Lower lobe of right lung (tissue), 2 donors: ENCODE data around the gene NRIP2. TPM values are rescaled to one million over a fixed set of nuclear protein-coding genes. Genes with fewer than 3 reads are reported as not detected.

Source experiments
- ATAC-seq, 2 donors: fragments of 200-7000 bp; cut with Tn5 transposase; one replicate each; pipeline ENCODE4 v1.9.1; 2020 to 2022; ENCODE audit warnings: mild to moderate bottlenecking in 2 of 2, moderate library complexity in 2 of 2
- DNase-seq: peaks from one replicate; pipeline ENCODE4 v3.0.0-alpha.2; 2020
- H3K27ac ChIP-seq: fragments of 200-600 bp; one replicate; pipeline ENCODE4 v1.8.0; 2022
- H3K27me3 ChIP-seq: fragments of 200-600 bp; one replicate; pipeline ENCODE4 v1.8.0; 2022; ENCODE audit warnings: low read depth
- H3K36me3 ChIP-seq: fragments of 200-600 bp; one replicate; pipeline ENCODE4 v1.8.0; 2022; ENCODE audit warnings: mild to moderate bottlenecking
- H3K4me1 ChIP-seq: fragments of 200-600 bp; one replicate; pipeline ENCODE4 v1.8.0; 2022
- H3K4me3 ChIP-seq: fragments of 200-600 bp; one replicate; pipeline ENCODE4 v1.8.0; 2022; ENCODE audit warnings: mild to moderate bottlenecking
- H3K9me3 ChIP-seq: fragments of 200-600 bp; one replicate; pipeline ENCODE4 v1.8.0; 2022
- CTCF ChIP-seq: fragments of 200-600 bp; IDR thresholded peaks from one replicate; pipeline ENCODE4 v1.8.0; 2022; ENCODE audit warnings: antibody characterized with exemption, mild to moderate bottlenecking
- intact Hi-C: fragments of 100-400 bp; cut with DNase I; formaldehyde crosslinking; loops from one replicate; pipeline ENCODE4 v1.11.0; 2022
- long read RNA-seq: library from polyadenylated mRNA; unstranded; transcript quantifications from one replicate; pipeline ENCODE4 v2.0.0, GENCODE V29; 2021
- total RNA-seq: library from RNA; stranded (reverse); fragmentation: NEBNext Ultra II Directional; extraction: Animal tissue kit (Norgen Biotek cat#: 25700); gene quantifications from one replicate; pipeline ENCODE4 v1.2.1, GENCODE V29; 2021
- donor health status: DM: no; HTN: yes; CAD: no; lungs with severe emphysema.

The NRIP2 gene
- total RNA-seq = 0.77 TPM
- long read RNA-seq, partial matches to known transcripts = 0 of 2 reads
- long read RNA-seq, other reads (novel, unspliced or antisense) = 2 of 2 reads

GRCh38 chr12:2834581-2835491 is at the start of gene NRIP2:
Gene NRIP2, minus strand, starts transcription at chr12:2835035. Its CDS starts 52 bp downstream, at chr12:2834983.
- DNase-seq (no peak), ATAC-seq (peak; percentile 31 to 54)
- peaks cover 28% of the 10 kb centered on the region for H3K36me3 ChIP-seq
- H3K27me3 ChIP-seq = no peaks in the 10 kb centered on the region
- peaks cover 7% of the 10 kb centered on the region for H3K4me1 ChIP-seq
- TF ChIP-seq CTCF = no peak
- peak within 1 kb of the TSS; percentile 2 for H3K4me3 ChIP-seq
- intact Hi-C loops = no loop called here
- H3K27ac ChIP-seq = no peak within 1 kb of the TSS
- no peaks in the 10 kb centered on the region for H3K9me3 ChIP-seq

GRCh38 chr12:2879853-2880252 is 45.0 kb upstream of the NRIP2 start:
- no peaks in the 10 kb centered on the region for H3K27me3 ChIP-seq
- peaks cover 5% of the 10 kb centered on the region for H3K36me3 ChIP-seq
- intact Hi-C loops = no loop called here
- H3K27ac ChIP-seq = no peak overlapping the region
- H3K4me3 ChIP-seq = no peak overlapping the region
- DNase-seq = no peak
- no peaks in the 10 kb centered on the region for H3K9me3 ChIP-seq
- no peak for ATAC-seq
- H3K4me1 ChIP-seq = peaks cover 26% of the 10 kb centered on the region
- no peak for TF ChIP-seq CTCF

GRCh38 chr12:2877953-2878732 is 43.3 kb upstream of the NRIP2 start:
- DNase-seq = no peak
- TF ChIP-seq CTCF = no peak
- intact Hi-C loops = no loop called here
- peak; percentile 45 to 55 for ATAC-seq
- Histone ChIP-seq H3K4me3 (peak overlapping the region; percentile 95), H3K27ac (peak overlapping the region; percentile 95), H3K9me3 (no peaks in the 10 kb centered on the region), H3K4me1 (peaks cover 26% of the 10 kb centered on the region), H3K36me3 (peaks cover 5% of the 10 kb centered on the region), H3K27me3 (no peaks in the 10 kb centered on the region)

GRCh38 chr12:2877047-2877952 is 42.5 kb upstream of the NRIP2 start, which contains the start of the genes FOXM1 and RHNO1:
Gene FOXM1, minus strand, starts transcription at chr12:2877174. Its CDS starts 2,696 bp downstream, at chr12:2874478.
Gene RHNO1, plus strand, starts transcription at chr12:2877223. Its CDS starts 8,144 bp downstream, at chr12:2885367.
- no peaks in the 10 kb centered on the region for H3K9me3 ChIP-seq
- peaks cover 5% of the 10 kb centered on the region for H3K36me3 ChIP-seq
- H3K4me1 ChIP-seq = peaks cover 26% of the 10 kb centered on the region
- peak; percentile 95 to 96 for ATAC-seq
- H3K27ac ChIP-seq = peak within 1 kb of the TSS; percentile 95
- H3K4me3 ChIP-seq = peak within 1 kb of the TSS; percentile 95
- DNase-seq = peak; percentile 93
- intact Hi-C loops = no loop called here
- H3K27me3 ChIP-seq = no peaks in the 10 kb centered on the region
- TF ChIP-seq CTCF = peak; percentile 35
